AG04449 (cell line): ENCODE results near the gene APOL5.

Experiments used
- CTCF ChIA-PET: fragments of 350-600 bp; formaldehyde crosslinking; extraction: SDS; loops from one replicate; lab custom pipeline; 2021; ENCODE audit warnings: antibody characterized with exemption; lab: Yijun Ruan, JAX
- POLR2A ChIA-PET: fragments of 400-600, 350-600 bp; formaldehyde crosslinking; extraction: SDS; loops from one replicate; lab custom pipeline; 2020; ENCODE audit warnings: antibody characterized with exemption, inconsistent platforms; lab: Yijun Ruan, JAX
- DNase-seq: peaks from one replicate; pipeline ENCODE4 v3.0.0-alpha.2; 2010; ENCODE audit warnings: low read depth, low spot score
- H3K4me3 ChIP-seq: 2 replicates; pipeline ENCODE4 v1.5.1; 2011; ENCODE audit warnings: low read depth, mild to moderate bottlenecking, control low read depth, low read length
- TF ChIP-seq, protein P1 (sequence below): IDR thresholded peaks from one replicate; pipeline ENCODE4 v1.5.1; 2011; ENCODE audit warnings: mild to moderate bottlenecking, moderate library complexity, low read length, control low read depth, inconsistent platforms; ENCODE audit not compliant: insufficient read depth; ENCODE audit errors: missing control alignments

Gene APOL5

DNA sequence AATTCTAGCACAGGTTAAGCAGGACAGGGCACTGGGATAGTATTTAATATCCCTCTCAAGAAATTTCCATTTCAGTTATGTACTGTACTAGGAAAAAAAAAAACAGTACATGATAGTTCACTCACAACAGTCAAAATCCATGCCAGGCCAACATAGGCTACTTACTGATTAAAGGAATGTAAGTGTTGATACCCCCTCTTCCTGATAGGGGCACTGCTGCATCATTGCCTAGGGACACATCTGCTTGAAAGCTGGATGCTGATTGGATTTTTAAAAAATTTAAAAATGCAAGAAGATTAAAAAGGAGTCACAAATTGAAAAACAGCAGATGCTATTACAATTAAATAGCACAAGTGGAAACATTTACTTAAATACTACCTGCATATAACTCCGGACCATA is 43.4 kb downstream of the APOL5 start:
- ChIA-PET CTCF (interaction anchor here (0.9 kb wide), 1 partner anchor 149 kb away, joined by 3 read pairs; no protein-coding TSS in a partner anchor), POLR2A (no interaction called here)
- H3K4me3 ChIP-seq, result no peak overlapping the region
- no peak for DNase-seq
- TF ChIP-seq, protein P1, sequence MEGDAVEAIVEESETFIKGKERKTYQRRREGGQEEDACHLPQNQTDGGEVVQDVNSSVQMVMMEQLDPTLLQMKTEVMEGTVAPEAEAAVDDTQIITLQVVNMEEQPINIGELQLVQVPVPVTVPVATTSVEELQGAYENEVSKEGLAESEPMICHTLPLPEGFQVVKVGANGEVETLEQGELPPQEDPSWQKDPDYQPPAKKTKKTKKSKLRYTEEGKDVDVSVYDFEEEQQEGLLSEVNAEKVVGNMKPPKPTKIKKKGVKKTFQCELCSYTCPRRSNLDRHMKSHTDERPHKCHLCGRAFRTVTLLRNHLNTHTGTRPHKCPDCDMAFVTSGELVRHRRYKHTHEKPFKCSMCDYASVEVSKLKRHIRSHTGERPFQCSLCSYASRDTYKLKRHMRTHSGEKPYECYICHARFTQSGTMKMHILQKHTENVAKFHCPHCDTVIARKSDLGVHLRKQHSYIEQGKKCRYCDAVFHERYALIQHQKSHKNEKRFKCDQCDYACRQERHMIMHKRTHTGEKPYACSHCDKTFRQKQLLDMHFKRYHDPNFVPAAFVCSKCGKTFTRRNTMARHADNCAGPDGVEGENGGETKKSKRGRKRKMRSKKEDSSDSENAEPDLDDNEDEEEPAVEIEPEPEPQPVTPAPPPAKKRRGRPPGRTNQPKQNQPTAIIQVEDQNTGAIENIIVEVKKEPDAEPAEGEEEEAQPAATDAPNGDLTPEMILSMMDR, result peak; percentile 15

DNA sequence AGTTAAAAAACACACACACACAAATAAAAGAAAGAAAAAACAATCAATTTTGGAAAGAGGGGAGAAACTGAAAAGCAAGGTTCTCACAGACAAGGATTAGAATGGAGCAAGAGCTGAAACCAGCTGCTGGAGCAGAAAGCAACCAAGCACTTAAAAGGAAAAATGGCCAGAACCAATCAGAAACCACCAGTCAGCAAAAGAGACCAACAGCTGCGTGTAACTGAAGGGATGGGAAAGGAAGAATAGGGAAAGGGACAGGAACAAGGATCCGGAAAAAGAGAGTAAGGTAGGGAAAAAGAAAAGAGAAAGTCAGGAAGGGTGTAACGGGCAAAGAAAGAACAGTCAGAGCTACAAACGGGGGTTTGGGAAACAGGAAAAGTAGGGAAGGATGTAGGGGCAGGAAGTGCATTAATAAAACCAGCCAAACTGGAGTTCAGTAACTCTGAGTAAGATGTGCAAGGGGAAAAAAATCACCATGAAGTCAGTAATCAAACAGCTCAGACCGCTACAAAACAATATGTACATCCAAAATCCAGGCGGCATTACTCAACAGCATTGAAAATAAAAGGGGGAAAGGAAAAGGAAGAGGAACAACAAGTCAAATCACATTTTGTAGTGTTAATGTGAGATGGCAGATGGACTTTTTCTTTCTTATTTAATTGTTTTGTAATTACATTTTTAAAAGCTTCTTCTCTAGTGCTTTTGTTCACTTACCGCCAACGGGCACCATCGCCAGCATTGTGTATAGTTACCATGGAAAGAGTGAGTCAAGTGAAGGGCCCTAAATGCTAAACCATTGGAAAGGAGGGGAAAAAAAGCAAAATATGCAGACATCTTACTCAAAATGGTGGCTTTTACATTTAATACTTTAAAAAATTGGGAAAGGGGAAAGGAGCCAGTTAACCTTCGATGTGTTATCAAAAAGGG is 49.2 kb downstream of the APOL5 start:
- ChIA-PET POLR2A (no interaction called here), CTCF (interaction anchor here (0.9 to 1.3 kb wide), 3 partner anchors 9 to 340 kb away, joined by 3 to 4 read pairs (median 3); no protein-coding TSS in a partner anchor)
- no peak overlapping the region for H3K4me3 ChIP-seq
- DNase-seq, result no peak
- TF ChIP-seq, protein P1, result no peak

DNA sequence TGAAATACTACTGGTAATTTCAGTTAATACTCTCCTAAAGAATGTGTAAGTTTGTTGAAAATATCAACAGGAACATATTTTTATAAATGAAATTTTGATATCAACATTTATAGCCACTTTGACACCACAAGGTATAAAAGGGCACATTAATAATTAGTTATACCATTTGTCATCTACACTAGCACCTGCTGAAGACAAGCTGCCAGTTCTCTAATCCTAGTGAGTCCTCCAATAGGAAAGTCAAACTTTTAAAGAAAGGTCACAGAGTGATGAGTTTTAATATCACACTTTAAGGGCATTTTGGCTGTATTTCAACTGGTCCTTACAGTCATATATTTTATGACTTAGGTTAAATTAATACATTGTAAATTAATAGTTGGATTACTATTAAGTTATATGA is 52.3 kb downstream of the APOL5 start:
- H3K4me3 ChIP-seq, result no peak overlapping the region
- TF ChIP-seq, protein P1, result no peak
- ChIA-PET CTCF (no interaction called here), POLR2A (no interaction called here)
- DNase-seq, result no peak

DNA sequence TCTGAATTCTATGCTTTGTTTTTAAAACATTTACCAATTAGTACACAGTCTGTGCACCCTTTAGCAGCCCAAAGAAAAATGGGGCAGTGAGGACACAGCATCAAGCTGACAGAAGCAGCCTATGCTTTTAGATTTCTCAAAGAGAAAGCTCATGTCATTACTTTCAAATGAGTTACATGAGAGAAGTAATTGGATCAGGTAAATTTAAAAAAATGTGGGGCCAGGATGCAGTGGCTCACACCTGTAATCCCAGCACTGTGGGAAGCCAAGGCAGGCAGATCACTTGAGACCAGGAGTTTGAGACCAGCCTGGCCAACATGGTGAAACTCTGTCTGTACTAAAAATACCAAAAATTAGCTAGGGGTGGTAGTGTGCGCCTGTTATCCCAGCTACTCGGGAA is 57.7 kb downstream of the APOL5 start:
- POLR2A ChIA-PET, result no interaction called here
- CTCF ChIA-PET, result interaction anchor here (1.3 to 1.7 kb wide), 2 partner anchors 8 to 148 kb away, joined by 4 read pairs; no protein-coding TSS in a partner anchor
- no peak for DNase-seq
- no peak overlapping the region for H3K4me3 ChIP-seq
- TF ChIP-seq, protein P1, result no peak

DNA sequence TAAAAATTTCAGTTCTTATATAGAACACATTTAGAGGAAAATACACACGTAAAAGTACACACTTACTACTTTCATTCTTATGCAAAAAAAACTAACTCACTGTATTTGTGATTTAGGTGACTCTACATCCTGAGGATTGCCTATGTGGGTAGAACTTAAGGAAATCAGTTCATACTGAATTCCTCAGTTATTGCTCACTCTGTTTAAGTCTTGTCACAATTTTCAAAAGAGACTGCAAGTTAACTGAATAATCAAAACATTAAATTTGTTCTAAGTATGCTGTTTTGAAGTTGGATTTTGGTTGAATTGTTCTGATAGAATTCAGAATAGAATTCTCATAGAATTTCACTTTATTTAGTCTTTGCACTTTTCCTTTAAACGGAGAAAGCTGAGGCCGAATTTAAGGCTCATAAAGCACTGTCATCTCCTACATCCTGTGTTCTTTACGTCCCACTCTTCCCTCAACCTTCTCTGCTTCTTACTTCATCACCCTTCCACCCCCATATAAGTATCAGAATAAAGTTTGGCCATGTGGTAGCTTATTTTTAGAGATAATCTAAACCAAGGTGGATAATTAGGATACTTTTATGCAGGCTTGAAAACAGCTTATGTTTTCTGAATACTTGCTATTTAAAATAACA is 59.8 kb downstream of the APOL5 start:
- ChIA-PET CTCF (no interaction called here), POLR2A (no interaction called here)
- peak; percentile 45 for DNase-seq
- no peak overlapping the region; the same call in 1 of the 2 replicates for H3K4me3 ChIP-seq
- TF ChIP-seq, protein P1, result no peak
